Esophagus squamous epithelium (tissue), 4 donors: ENCODE results near the gene BRAF.

Experiments used
- POLR2A ChIP-seq, 4 donors: fragments of 450-650 bp; IDR thresholded peaks; one replicate each; pipeline ENCODE4 v1.6.1; 2017; ENCODE audit warnings: antibody characterized with exemption in 4 of 4, mild to moderate bottlenecking in 4 of 4, moderate library complexity in 3 of 4
- TF ChIP-seq, protein P1 (sequence below), 6 experiments: fragments of 450-650 bp in 4 of 6; fragments of 200-600 bp in 2 of 6; sonication (generic) in 2 of 6; IDR thresholded peaks; one replicate each; pipeline ENCODE4 v1.5.1; 2016 to 2019; ENCODE audit warnings: antibody characterized with exemption in 6 of 6, mild to moderate bottlenecking in 4 of 6, moderate library complexity in 4 of 6

GRCh38 chr7:140724706-140725105, 200.0 kb downstream of the BRAF start:
- TF ChIP-seq, protein P1, sequence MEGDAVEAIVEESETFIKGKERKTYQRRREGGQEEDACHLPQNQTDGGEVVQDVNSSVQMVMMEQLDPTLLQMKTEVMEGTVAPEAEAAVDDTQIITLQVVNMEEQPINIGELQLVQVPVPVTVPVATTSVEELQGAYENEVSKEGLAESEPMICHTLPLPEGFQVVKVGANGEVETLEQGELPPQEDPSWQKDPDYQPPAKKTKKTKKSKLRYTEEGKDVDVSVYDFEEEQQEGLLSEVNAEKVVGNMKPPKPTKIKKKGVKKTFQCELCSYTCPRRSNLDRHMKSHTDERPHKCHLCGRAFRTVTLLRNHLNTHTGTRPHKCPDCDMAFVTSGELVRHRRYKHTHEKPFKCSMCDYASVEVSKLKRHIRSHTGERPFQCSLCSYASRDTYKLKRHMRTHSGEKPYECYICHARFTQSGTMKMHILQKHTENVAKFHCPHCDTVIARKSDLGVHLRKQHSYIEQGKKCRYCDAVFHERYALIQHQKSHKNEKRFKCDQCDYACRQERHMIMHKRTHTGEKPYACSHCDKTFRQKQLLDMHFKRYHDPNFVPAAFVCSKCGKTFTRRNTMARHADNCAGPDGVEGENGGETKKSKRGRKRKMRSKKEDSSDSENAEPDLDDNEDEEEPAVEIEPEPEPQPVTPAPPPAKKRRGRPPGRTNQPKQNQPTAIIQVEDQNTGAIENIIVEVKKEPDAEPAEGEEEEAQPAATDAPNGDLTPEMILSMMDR (IDR thresholded peaks at IDR 0.05), result no peak
- no peak for TF ChIP-seq POLR2A (IDR thresholded peaks at IDR 0.05)
